Stomach (tissue), 9 donors: Measurements from ENCODE around the gene ZCCHC10. TPM values are rescaled to one million over a fixed set of nuclear protein-coding genes. Genes with fewer than 3 reads are reported as not detected.
"Not testable (repeated sequence)": the region's sequence is repeated elsewhere in the genome, so short reads cannot be mapped to it uniquely, and the experiment has no call there.

Experiments used
- DNase-seq, 2 donors: peaks; one replicate each; pipeline versions ENCODE4 v3.0.0 to v3.0.0-alpha.2; 2013 to 2019
- H3K27ac ChIP-seq, 5 donors: fragments of 200-600 bp in 4 of 5; sonication (generic) in 4 of 5; one replicate each; pipeline ENCODE4 v1.5.1; 2013 to 2019; ENCODE audit warnings: mild to moderate bottlenecking in 1 of 5, moderate library complexity in 1 of 5
- H3K27me3 ChIP-seq, 3 donors: fragments of 200-600 bp; sonication (generic); one replicate each; pipeline ENCODE4 v1.5.1; 2017 to 2019; ENCODE audit warnings: mixed run types in 1 of 3
- H3K36me3 ChIP-seq, 4 donors: fragments of 200-600 bp; sonication (generic); 1 replicate in 3 of 4; 2 replicates in 1 of 4; pipeline ENCODE4 v1.5.1; 2016 to 2019
- H3K4me1 ChIP-seq, 4 donors: fragments of 200-600 bp; sonication (generic); one replicate each; pipeline ENCODE4 v1.5.1; 2016 to 2019
- H3K4me3 ChIP-seq, 4 donors: fragments of 200-600 bp; sonication (generic) in 3 of 4; one replicate each; pipeline ENCODE4 v1.5.1; 2016 to 2019; ENCODE audit warnings: mild to moderate bottlenecking in 1 of 4
- H3K9me3 ChIP-seq, 4 donors: fragments of 200-600 bp; sonication (generic); one replicate each; pipeline ENCODE4 v1.5.1; 2016 to 2019
- EP300 ChIP-seq: sonication (generic); formaldehyde crosslinking; IDR thresholded peaks from one replicate; pipeline ENCODE4 v1.6.1; 2017; ENCODE audit warnings: antibody characterized with exemption
- POLR2A ChIP-seq, 4 donors: fragments of 450-650 bp; IDR thresholded peaks; one replicate each; pipeline ENCODE4 v1.6.1; 2016; ENCODE audit warnings: antibody characterized with exemption in 4 of 4, control low read depth in 2 of 4, mild to moderate bottlenecking in 1 of 4, moderate library complexity in 1 of 4
- POLR2AphosphoS5 ChIP-seq, 3 donors: sonication (generic); formaldehyde crosslinking; IDR thresholded peaks; one replicate each; pipeline ENCODE4 v1.6.1; 2016; ENCODE audit warnings: antibody characterized with exemption in 3 of 3
- WGBS, 5 donors: extraction: QIAGEN DNeasy Blood & Tissue Kit in 3 of 5; methylation state at CpG; one replicate each; pipeline versions ENCODE4 v1.1.5 to v1.1.7; 2013 to 2018; 5-methylcytosine and 5-hydroxymethylcytosine counted together
- intact Hi-C: fragments of 100-400 bp; cut with DNase I; formaldehyde crosslinking; loops from one replicate; pipeline ENCODE4 v1.15.1; 2023; ENCODE audit warnings: low total_unique reads
- polyA plus RNA-seq, 3 donors: library from polyadenylated mRNA; stranded (reverse); fragments of 200-250 nt; gene quantifications; one replicate each; pipeline ENCODE4 v1.2.3, GENCODE V29; 2013
- total RNA-seq, 5 donors: library from RNA; depleted of rRNA; stranded (reverse); fragments of >200 nt; gene quantifications; one replicate each; pipeline versions ENCODE4 v1.1.0 to v1.2.3, GENCODE V29; 2014 to 2016
- TF ChIP-seq, protein P1 (sequence below), 7 experiments: fragments of 450-650 bp in 4 of 7; fragments of 200-600 bp in 3 of 7; sonication (generic) in 3 of 7; IDR thresholded peaks; one replicate each; pipeline ENCODE4 v1.5.1; 2016 to 2019; ENCODE audit warnings: antibody characterized with exemption in 7 of 7, control low read depth in 2 of 7, mild to moderate bottlenecking in 1 of 7
- donor health status: healthy with polysubstance abuse.
- donor health status: Bipolar disorder and iron deficiency.
- donor health status: healthy.

Gene ZCCHC10
- total and polyA plus RNA-seq, 8 donors, result 0.29 to 45.1 (median 11.8) TPM

DNA sequence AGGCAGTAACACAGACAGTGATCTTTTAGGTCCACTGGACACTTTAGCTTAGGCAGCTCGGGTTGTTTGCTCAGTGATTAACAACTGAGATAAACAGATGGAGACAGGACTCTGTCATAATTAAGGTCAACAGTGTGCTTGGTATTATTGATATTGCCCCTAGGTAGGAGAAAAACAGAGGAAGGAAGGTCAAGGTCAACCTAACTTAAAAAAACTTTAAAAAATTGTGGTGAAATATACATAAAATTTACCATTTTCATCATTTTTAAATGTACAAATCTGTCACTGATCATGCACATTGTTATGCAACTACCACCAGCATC lies 23.3 kb upstream of the ZCCHC10 start:
- TF ChIP-seq POLR2AphosphoS5 (IDR thresholded peaks at IDR 0.05), result no peak
- no peak for TF ChIP-seq EP300
- TF ChIP-seq, protein P1, sequence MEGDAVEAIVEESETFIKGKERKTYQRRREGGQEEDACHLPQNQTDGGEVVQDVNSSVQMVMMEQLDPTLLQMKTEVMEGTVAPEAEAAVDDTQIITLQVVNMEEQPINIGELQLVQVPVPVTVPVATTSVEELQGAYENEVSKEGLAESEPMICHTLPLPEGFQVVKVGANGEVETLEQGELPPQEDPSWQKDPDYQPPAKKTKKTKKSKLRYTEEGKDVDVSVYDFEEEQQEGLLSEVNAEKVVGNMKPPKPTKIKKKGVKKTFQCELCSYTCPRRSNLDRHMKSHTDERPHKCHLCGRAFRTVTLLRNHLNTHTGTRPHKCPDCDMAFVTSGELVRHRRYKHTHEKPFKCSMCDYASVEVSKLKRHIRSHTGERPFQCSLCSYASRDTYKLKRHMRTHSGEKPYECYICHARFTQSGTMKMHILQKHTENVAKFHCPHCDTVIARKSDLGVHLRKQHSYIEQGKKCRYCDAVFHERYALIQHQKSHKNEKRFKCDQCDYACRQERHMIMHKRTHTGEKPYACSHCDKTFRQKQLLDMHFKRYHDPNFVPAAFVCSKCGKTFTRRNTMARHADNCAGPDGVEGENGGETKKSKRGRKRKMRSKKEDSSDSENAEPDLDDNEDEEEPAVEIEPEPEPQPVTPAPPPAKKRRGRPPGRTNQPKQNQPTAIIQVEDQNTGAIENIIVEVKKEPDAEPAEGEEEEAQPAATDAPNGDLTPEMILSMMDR (IDR thresholded peaks at IDR 0.05), result no peak
- no peak for TF ChIP-seq POLR2A (IDR thresholded peaks at IDR 0.05)
- intact Hi-C loops, result no loop called here
- peak in 1 of 2 donors; percentile 20 for DNase-seq
- no peaks in the 10 kb centered on the region for H3K9me3 ChIP-seq
- H3K4me1 ChIP-seq, result peaks cover 21 to 50% (median 38%) of the 10 kb centered on the region in 4 donors
- 10 to 45% (median 13%) methylated on average over 1 of the region's 1 CpG for WGBS, 5 donors
- H3K4me3 ChIP-seq, result no peak overlapping the region
- no peaks in the 10 kb centered on the region for H3K36me3 ChIP-seq
- peak overlapping the region in 3 of 5 donors; percentile 41 to 51 (median 50) for H3K27ac ChIP-seq
- H3K27me3 ChIP-seq, result no peaks in the 10 kb centered on the region

DNA sequence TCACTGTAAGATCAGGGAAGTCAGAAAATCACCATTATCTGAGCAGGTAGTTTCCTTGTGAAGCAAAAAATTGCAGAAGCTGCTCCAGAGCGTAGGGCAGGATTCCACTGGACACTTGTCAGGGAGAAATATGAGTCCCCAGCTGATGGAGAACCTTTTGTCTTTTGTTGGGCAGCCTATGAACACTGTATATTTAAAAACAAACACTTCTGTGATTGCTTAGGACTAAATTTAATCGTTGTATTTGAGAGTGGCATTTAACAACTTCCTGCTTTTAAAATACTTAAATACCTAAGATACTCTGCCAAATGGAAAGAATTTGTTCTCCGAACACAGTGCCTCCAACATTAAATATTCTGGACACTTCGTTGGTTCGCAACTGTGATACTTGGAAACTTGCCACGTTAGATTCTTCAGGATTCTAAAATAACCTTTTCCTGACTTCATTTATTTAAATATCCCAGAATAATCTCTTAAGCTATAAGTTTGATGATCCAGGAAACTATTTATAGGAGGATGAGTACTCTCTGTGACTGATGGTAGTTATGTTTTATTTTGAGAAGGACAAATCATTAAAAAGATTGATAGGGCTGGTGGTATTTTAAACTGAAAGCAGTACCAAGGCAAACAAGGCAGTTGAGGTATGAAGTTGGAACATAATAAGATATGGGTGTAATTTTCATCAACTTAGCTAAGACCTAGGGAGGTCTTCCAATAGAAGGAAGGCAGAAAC lies 22.8 kb upstream of the ZCCHC10 start:
- Histone ChIP-seq H3K27me3 (no peaks in the 10 kb centered on the region), H3K9me3 (no peaks in the 10 kb centered on the region), H3K27ac (peak overlapping the region in 3 of 5 donors; percentile 41 to 51 (median 50)), H3K4me3 (no peak overlapping the region), H3K36me3 (no peaks in the 10 kb centered on the region), H3K4me1 (peaks cover 21 to 45% (median 33%) of the 10 kb centered on the region in 4 donors)
- TF ChIP-seq POLR2A (IDR thresholded peaks at IDR 0.05) (no peak), EP300 (no peak), POLR2AphosphoS5 (IDR thresholded peaks at IDR 0.05) (no peak)
- TF ChIP-seq, protein P1 (IDR thresholded peaks at IDR 0.05), result no peak
- 19 to 36% (median 24%) methylated on average over 6 of the region's 6 CpGs for WGBS, 5 donors
- intact Hi-C loops, result no loop called here
- DNase-seq, result peak in 1 of 2 donors; percentile 17

DNA sequence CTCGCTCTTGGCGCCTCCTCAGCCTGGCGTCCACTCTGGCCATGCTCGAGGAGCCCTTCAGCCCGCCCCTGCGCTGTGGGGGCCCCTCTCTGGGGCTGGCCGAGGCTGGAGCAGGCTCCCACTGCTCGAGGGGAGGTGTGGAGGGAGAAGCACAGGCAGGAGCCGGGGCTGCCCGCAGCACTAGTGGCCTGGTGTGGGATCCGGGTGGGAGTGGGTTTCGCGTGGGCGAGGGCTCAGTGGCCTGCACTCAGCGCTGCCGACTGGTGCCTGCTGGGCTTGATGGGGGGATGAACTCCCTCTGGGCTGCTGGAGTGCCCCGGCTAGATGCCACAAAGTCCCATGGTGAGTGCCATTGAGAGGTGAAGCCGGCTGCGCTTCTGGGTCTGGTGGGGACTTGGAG lies 21.1 kb upstream of the ZCCHC10 start:
- intact Hi-C loops, result no loop called here
- no peak for DNase-seq
- Histone ChIP-seq H3K4me3 (no peak overlapping the region), H3K36me3 (no peaks in the 10 kb centered on the region), H3K27ac (no peak overlapping the region), H3K9me3 (no peaks in the 10 kb centered on the region), H3K4me1 (peaks cover 10 to 30% (median 21%) of the 10 kb centered on the region in 4 donors), H3K27me3 (no peaks in the 10 kb centered on the region)
- TF ChIP-seq POLR2A (IDR thresholded peaks at IDR 0.05) (no peak), POLR2AphosphoS5 (IDR thresholded peaks at IDR 0.05) (no peak), EP300 (no peak)
- TF ChIP-seq, protein P1 (IDR thresholded peaks at IDR 0.05), result no peak
- WGBS, 5 donors, result 90 to 100% (median 95%) methylated on average over 6 to 19 of the region's 19 CpGs

DNA sequence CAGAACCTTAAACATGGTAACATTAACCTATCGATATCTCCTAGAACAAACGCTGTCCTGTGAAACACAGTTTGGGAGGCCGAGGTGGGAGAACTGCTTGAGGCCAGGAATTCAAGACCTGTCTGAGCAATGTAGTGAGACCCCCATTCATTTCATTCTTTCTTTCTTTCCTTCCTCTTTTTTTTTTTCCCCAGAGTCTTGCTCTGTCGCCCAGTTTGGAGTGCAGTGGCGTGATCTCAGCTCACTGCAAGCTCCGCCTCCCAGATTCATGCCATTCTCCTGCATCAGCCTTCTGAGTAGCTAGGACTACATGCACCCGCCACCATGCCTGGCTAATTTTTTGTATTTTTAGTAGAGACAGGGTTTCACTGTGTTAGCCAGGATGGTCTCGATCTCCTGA lies 20.2 kb upstream of the ZCCHC10 start:
- peaks cover 10 to 30% (median 21%) of the 10 kb centered on the region in 4 donors for H3K4me1 ChIP-seq
- intact Hi-C loops, H3K36me3 ChIP-seq, DNase-seq, H3K27me3 ChIP-seq, H3K4me3 ChIP-seq, H3K27ac ChIP-seq, H3K9me3 ChIP-seq: not testable (repeated sequence)
- WGBS, 5 donors, result 84 to 95% (median 93%) methylated on average over 8 of the region's 8 CpGs

DNA sequence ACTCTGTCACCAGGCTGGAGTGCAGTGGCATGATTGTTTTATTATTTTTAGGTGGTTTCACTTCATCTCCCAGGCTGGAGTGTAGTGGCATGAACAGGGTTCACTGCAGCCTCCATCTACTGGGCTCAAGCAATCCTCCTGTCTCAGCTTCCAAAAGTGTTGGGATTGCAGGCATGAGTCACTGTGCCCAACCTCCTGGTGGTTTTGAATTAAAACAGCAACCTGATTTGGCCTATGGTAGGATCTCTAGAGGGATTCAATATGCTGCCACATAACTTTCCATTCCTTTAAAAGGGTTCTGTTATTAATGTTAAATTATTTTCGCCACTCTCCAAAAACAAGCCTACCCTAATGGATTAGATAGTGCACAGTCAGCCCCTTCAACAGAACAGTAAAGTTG lies 15.6 kb upstream of the ZCCHC10 start:
- Histone ChIP-seq H3K4me3 (no peak overlapping the region), H3K36me3 (no peaks in the 10 kb centered on the region), H3K4me1 (no peaks in the 10 kb centered on the region), H3K9me3 (no peaks in the 10 kb centered on the region), H3K27ac (no peak overlapping the region), H3K27me3 (no peaks in the 10 kb centered on the region)
- WGBS, 5 donors, result 86 to 93% (median 89%) methylated on average over 1 of the region's 1 CpG
- intact Hi-C loops, result no loop called here
- no peak for DNase-seq
- no peak for TF ChIP-seq POLR2A (IDR thresholded peaks at IDR 0.05)
- TF ChIP-seq EP300, result no peak
- TF ChIP-seq, protein P1 (IDR thresholded peaks at IDR 0.05), result no peak
- no peak for TF ChIP-seq POLR2AphosphoS5 (IDR thresholded peaks at IDR 0.05)
